ACC112 (cell line): ENCODE measurements around the gene ATP5F1C.

Experiments used
- H2AFZ ChIP-seq: fragments of 200-600 bp; sonication (generic); one replicate; pipeline ENCODE4 v1.6.0; 2017; ENCODE audit warnings: antibody characterized with exemption, low read length; ENCODE audit not compliant: unreplicated experiment
- H3K27ac ChIP-seq: fragments of 200-600 bp; sonication (generic); 2 replicates; pipeline ENCODE4 v1.5.1; 2014; ENCODE audit warnings: low read depth, mild to moderate bottlenecking, antibody characterized with exemption, low read length, moderate library complexity
- H3K27me3 ChIP-seq: fragments of 200-600 bp; sonication (generic); 2 replicates; pipeline ENCODE4 v1.6.1; 2014; ENCODE audit warnings: mild to moderate bottlenecking, antibody characterized with exemption, low read length, moderate library complexity, mixed read lengths; ENCODE audit not compliant: insufficient read depth
- H3K36me3 ChIP-seq: fragments of 200-600 bp; sonication (generic); 2 replicates; pipeline ENCODE4 v1.6.1; 2016; ENCODE audit warnings: mild to moderate bottlenecking, antibody characterized with exemption, low read length, moderate library complexity, mixed read lengths; ENCODE audit not compliant: insufficient read depth
- H3K4me1 ChIP-seq: fragments of 200-600 bp; sonication (generic); one replicate; pipeline ENCODE4 v1.6.1; 2016; ENCODE audit warnings: low read length, mixed read lengths; ENCODE audit not compliant: insufficient read depth, unreplicated experiment, control insufficient read depth
- H3K4me3 ChIP-seq: fragments of 200-600 bp; sonication (generic); 2 replicates; pipeline ENCODE4 v1.5.1; 2014; ENCODE audit warnings: mild to moderate bottlenecking, low read depth, low read length
- H3K79me2 ChIP-seq: fragments of 200-600 bp; sonication (generic); one replicate; pipeline ENCODE4 v1.6.0; 2016; ENCODE audit warnings: low read length; ENCODE audit not compliant: control insufficient read depth, unreplicated experiment, insufficient read depth

The ATP5F1C gene

DNA sequence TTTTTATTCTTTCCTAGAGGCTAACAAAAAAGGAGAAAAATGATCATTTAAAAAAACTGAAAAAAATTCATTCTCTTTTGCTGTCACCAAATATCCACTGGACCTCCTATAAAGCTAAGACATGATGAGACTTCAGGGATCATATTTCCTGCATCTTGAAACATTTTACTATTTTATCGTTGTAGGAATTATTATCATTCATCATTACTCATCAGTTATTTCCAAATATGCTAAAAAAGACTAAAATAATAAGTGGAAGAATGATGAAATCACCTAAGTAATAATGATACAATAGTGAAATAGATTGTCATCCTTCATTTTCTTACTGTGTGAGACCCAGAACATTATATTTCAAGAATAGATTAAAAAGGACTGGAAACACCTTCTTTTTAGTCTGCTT, 58.6 kb downstream of the ATP5F1C start:
- peaks cover 10% of the 10 kb centered on the region for H3K4me1 ChIP-seq
- H3K27me3 ChIP-seq, result no peaks in the 10 kb centered on the region
- H3K27ac ChIP-seq, result peak overlapping the region; percentile 35
- no peak overlapping the region for H3K4me3 ChIP-seq
- H3K79me2 ChIP-seq, result peaks cover 8% of the 10 kb centered on the region
- H2AFZ ChIP-seq, result no peak overlapping the region
- no peaks in the 10 kb centered on the region for H3K36me3 ChIP-seq

DNA sequence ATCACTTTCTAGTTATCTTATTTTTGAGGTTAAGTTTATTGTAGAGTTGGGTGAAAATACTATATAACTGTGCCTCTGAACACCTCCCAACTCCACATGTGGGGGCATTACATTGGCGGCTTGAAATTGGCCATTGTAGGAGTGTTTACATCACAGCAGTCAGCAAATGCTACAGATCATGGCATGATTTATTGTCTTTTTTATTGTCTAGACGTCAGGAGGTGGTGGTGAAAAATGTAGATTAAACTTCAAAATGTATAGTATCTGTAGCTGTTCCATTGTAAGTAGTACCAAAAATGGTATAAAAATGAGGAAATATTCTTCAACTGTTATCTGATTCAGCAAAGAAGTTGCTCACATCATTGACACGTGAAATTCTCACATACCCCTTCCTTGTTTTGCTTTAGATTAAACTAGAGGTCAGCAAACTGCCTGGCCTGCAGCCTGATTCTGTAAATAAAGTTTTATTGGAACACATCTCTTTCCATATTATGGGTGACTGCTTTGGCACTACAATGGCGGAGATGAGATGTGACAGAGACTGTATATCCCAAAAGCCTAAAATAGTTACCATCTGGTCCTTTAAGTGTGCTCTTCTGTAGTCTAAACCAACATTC, 65.4 kb downstream of the ATP5F1C start:
- peaks cover 10% of the 10 kb centered on the region for H3K79me2 ChIP-seq
- H3K36me3 ChIP-seq, result no peaks in the 10 kb centered on the region
- no peak overlapping the region for H2AFZ ChIP-seq
- H3K27ac ChIP-seq, result no peak overlapping the region
- no peak overlapping the region for H3K4me3 ChIP-seq
- no peaks in the 10 kb centered on the region for H3K27me3 ChIP-seq
- peaks cover 4% of the 10 kb centered on the region for H3K4me1 ChIP-seq

DNA sequence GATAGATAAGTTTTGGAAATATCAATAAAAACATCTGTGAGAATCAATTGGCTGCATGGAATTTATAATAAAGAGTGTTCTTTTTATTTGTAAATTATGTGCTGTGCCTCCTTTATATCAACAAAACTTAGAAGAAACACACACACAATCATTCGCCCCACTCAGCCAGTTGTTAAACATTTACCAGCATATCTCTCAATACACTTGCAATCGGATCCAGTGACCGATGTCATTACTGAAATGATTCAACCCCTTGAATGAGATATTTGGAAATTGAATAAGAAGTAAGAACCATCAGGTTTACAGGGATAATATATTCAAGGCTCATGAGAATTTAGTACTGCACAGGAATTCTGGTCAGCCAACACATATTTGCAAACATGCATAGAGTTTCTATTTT, 65.9 kb downstream of the ATP5F1C start:
- Histone ChIP-seq H3K36me3 (no peaks in the 10 kb centered on the region), H3K27me3 (no peaks in the 10 kb centered on the region), H3K4me1 (peaks cover 4% of the 10 kb centered on the region), H3K4me3 (no peak overlapping the region), H2AFZ (no peak overlapping the region), H3K79me2 (peaks cover 10% of the 10 kb centered on the region), H3K27ac (no peak overlapping the region)

DNA sequence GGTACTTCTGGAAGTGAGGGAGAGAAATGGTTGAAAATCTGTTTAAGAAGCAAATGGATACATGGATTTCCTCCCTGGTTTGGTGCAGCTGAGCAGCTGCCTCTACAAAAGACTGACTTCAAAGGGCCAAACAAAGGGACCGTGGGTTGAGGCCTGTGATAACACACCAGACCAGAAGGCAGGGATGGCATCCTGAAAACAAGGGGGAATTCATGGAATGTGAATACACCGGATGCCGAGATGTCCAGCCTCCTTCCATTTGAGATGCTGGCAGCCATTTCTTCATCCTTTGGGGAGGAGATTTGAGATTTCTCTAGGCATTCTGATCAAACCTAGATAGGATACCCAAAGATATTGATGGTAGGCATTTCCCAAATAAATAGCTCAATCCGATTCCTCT, 67.2 kb downstream of the ATP5F1C start:
- no peaks in the 10 kb centered on the region for H3K27me3 ChIP-seq
- no peak overlapping the region for H2AFZ ChIP-seq
- H3K79me2 ChIP-seq, result peaks cover 15% of the 10 kb centered on the region
- H3K27ac ChIP-seq, result no peak overlapping the region
- no peaks in the 10 kb centered on the region for H3K36me3 ChIP-seq
- peaks cover 4% of the 10 kb centered on the region for H3K4me1 ChIP-seq
- H3K4me3 ChIP-seq, result no peak overlapping the region

GRCh38 chr10:7856678-7857077, 68.7 kb downstream of the ATP5F1C start:
- H3K4me1 ChIP-seq, result peaks cover 4% of the 10 kb centered on the region
- H3K27ac ChIP-seq, result no peak overlapping the region
- no peaks in the 10 kb centered on the region; the same call in 1 of the 2 replicates for H3K36me3 ChIP-seq

DNA sequence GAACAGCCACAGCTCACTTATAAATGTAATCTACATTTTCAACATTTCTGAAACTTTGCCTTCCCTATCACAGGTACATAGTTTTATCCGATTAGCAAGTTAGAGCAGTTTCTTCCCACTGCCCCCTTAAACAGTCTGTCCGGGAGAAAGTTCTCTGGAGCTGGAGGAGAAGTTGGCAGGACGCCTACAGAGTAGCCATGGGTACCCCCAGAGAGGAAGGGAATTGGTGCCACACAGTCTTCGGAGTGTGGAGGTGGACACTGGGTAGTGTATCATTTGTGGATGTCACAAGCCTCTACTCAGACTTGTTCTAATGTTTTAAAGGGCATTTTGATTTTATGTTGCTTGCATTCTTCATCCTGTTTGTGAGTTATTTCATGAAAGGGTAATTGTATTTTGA, 69.3 kb downstream of the ATP5F1C start:
- Histone ChIP-seq H3K27ac (no peak overlapping the region), H3K27me3 (no peaks in the 10 kb centered on the region), H3K79me2 (peaks cover 15% of the 10 kb centered on the region), H3K4me1 (peaks cover 4% of the 10 kb centered on the region), H3K36me3 (no peaks in the 10 kb centered on the region; the same call in 1 of the 2 replicates), H3K4me3 (peak overlapping the region; percentile 29; the same call in 1 of the 2 replicates), H2AFZ (no peak overlapping the region)

More at GRCh38 chr10:7856678-7857077, 68.7 kb downstream of the ATP5F1C start:
- Histone ChIP-seq H3K4me3 (peak overlapping the region; percentile 29; the same call in 1 of the 2 replicates), H3K79me2 (peaks cover 15% of the 10 kb centered on the region), H2AFZ (no peak overlapping the region), H3K27me3 (no peaks in the 10 kb centered on the region)
